HepG2 (cell line): Measurements from ENCODE around the gene CDC37L1. TPM values are rescaled to one million over a fixed set of nuclear protein-coding genes. Genes with fewer than 3 reads are reported as not detected.

ENCODE experiments used
- MLLT10 ChIP-seq: sonication (generic); formaldehyde crosslinking; IDR thresholded peaks from 2 replicates; pipeline ENCODE4 v1.4.0; 2020; ENCODE audit warnings: missing genetic modification reagents
- PHF5A ChIP-seq: IDR thresholded peaks from one replicate; pipeline ENCODE4 v1.6.1; 2018; ENCODE audit warnings: low read depth, missing genetic modification reagents; ENCODE audit not compliant: unreplicated experiment
- REPIN1 ChIP-seq: sonication (generic); formaldehyde crosslinking; IDR thresholded peaks from 2 replicates; pipeline ENCODE4 v1.8.0; 2022; ENCODE audit warnings: missing genetic modification reagents, low read depth, mild to moderate bottlenecking, borderline replicate concordance
- RFXAP ChIP-seq: sonication (generic); formaldehyde crosslinking; IDR thresholded peaks from 2 replicates; pipeline ENCODE4 v1.4.0; 2020; ENCODE audit warnings: missing genetic modification reagents, borderline replicate concordance
- SMAD3 ChIP-seq: sonication (generic); formaldehyde crosslinking; IDR thresholded peaks from 2 replicates; pipeline ENCODE4 v1.4.0; 2020; ENCODE audit warnings: missing genetic modification reagents
- SMARCE1 ChIP-seq: fragments of 450-650 bp; IDR thresholded peaks from 2 replicates; pipeline ENCODE4 v1.6.1; 2017; ENCODE audit warnings: borderline replicate concordance
- SUZ12 ChIP-seq: fragments of 150-350 bp; IDR thresholded peaks from 2 replicates; pipeline ENCODE4 v1.6.1; 2014; ENCODE audit warnings: low read depth, low read length
- YEATS4 ChIP-seq: sonication (generic); formaldehyde crosslinking; IDR thresholded peaks from 2 replicates; pipeline ENCODE4 v1.4.0; 2020; ENCODE audit warnings: missing genetic modification reagents, borderline replicate concordance
- ZNF121 ChIP-seq: sonication (generic); formaldehyde crosslinking; IDR thresholded peaks from 2 replicates; pipeline ENCODE4 v1.5.0; 2020; ENCODE audit warnings: mild to moderate bottlenecking, missing genetic modification reagents
- ZNF24 ChIP-seq: fragments of 450-650 bp; IDR thresholded peaks from 2 replicates; pipeline ENCODE4 v1.6.1; 2017; ENCODE audit warnings: antibody characterized with exemption, mild to moderate bottlenecking
- ZNF337 ChIP-seq: sonication (generic); formaldehyde crosslinking; IDR thresholded peaks from 2 replicates; pipeline ENCODE4 v1.5.1; 2020; ENCODE audit warnings: missing genetic modification reagents, low read depth, mild to moderate bottlenecking, borderline replicate concordance
- ZNF34 ChIP-seq: sonication (generic); formaldehyde crosslinking; IDR thresholded peaks from 2 replicates; pipeline ENCODE4 v1.4.0; 2020; ENCODE audit warnings: mild to moderate bottlenecking, missing genetic modification reagents, borderline replicate concordance
- polyA plus RNA-seq, 8 experiments: library from polyadenylated mRNA; depleted of rRNA in 3 of 8; stranded (reverse) in 7 of 8; unstranded in 1 of 8; fragments of >200 nt; fragmentation: Illumina TruSeq in 4 of 8; extraction: Trizol in 4 of 8; gene quantifications; 2 replicates each; pipeline versions ENCODE4 v1.2.1 to v1.2.3, GENCODE V29; 2011 to 2016; ENCODE audit warnings: low read depth in 4 of 8, missing spikeins in 1 of 8, mixed read lengths in 1 of 8; ENCODE audit not compliant: insufficient read depth in 1 of 8
- total RNA-seq, 5 experiments: library from RNA; depleted of rRNA; stranded (reverse); fragments of >200 nt; fragmentation: Illumina TruSeq; extraction: Trizol; gene quantifications; 2 replicates each; pipeline ENCODE4 v1.2.3, GENCODE V29; 2016; ENCODE audit warnings: low read depth in 1 of 5
- TF ChIP-seq, protein P1 (sequence below): sonication (generic); formaldehyde crosslinking; IDR thresholded peaks from 2 replicates; pipeline ENCODE4 v1.4.0; 2020; ENCODE audit warnings: missing genetic modification reagents
- TF ChIP-seq, protein P2 (sequence below): sonication (generic); formaldehyde crosslinking; IDR thresholded peaks from 2 replicates; pipeline ENCODE4 v1.5.0; 2020; ENCODE audit warnings: mild to moderate bottlenecking, missing genetic modification reagents, moderate library complexity
- TF ChIP-seq, protein P3 (sequence below): conservative IDR thresholded peaks from 2 replicates; pipeline ENCODE4 v1.6.1; 2018; ENCODE audit warnings: missing genetic modification reagents
- TF ChIP-seq, protein P4 (sequence below): IDR thresholded peaks from 2 replicates; pipeline ENCODE4 v1.6.1; 2016; ENCODE audit warnings: control low read depth
- TF ChIP-seq, protein P5 (sequence below): sonication (generic); formaldehyde crosslinking; IDR thresholded peaks from 2 replicates; pipeline ENCODE4 v1.8.0; 2022; ENCODE audit warnings: missing genetic modification reagents, mild to moderate bottlenecking, moderate library complexity, borderline replicate concordance

Gene CDC37L1
- total and polyA plus RNA-seq, 2 of the 13 experiments (the other 11 are each of a cell fraction or from before 2014, with no cell fraction given): 5.5 to 17.0 TPM

DNA sequence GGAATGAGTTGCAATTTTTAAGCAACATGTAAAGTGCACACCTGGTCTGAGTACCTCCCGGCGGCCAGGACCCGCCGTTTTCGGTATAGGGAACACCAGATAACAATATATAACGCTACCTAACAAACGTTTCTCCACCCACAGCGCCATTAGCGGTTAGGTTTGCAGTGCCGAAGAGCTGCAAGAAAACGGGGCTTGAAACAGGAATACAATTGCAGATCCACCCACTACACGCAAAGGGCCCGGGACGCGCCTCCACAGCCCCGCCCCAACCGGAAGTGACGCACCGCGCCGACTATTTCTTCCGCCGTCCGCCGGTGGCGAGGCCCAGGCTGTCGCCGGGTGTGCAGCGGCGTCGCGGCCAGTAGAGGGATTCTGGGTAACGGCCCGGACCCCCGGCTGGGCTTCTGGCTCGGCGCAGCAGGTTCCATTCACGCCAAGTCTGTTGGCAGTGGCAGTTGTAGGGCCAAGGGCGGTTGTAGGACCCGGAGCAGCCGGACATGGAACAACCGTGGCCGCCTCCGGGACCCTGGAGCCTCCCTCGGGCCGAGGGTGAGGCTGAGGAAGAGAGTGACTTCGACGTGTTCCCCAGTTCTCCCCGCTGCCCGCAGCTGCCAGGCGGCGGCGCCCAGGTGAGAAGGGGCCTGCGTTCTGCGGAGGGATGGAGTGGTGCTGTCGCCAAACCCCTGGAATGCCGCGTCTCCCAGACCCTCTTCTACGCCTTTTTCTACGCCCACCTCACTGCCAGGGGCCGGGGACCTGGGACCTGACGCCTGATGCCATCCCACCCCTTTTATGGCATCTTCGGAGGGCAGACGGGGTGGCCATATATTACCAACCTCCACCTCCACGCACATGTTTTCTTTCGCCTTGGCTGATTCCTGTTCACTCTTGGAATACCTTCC lies at the start of gene CDC37L1 (continued):
- TF ChIP-seq, protein P1, sequence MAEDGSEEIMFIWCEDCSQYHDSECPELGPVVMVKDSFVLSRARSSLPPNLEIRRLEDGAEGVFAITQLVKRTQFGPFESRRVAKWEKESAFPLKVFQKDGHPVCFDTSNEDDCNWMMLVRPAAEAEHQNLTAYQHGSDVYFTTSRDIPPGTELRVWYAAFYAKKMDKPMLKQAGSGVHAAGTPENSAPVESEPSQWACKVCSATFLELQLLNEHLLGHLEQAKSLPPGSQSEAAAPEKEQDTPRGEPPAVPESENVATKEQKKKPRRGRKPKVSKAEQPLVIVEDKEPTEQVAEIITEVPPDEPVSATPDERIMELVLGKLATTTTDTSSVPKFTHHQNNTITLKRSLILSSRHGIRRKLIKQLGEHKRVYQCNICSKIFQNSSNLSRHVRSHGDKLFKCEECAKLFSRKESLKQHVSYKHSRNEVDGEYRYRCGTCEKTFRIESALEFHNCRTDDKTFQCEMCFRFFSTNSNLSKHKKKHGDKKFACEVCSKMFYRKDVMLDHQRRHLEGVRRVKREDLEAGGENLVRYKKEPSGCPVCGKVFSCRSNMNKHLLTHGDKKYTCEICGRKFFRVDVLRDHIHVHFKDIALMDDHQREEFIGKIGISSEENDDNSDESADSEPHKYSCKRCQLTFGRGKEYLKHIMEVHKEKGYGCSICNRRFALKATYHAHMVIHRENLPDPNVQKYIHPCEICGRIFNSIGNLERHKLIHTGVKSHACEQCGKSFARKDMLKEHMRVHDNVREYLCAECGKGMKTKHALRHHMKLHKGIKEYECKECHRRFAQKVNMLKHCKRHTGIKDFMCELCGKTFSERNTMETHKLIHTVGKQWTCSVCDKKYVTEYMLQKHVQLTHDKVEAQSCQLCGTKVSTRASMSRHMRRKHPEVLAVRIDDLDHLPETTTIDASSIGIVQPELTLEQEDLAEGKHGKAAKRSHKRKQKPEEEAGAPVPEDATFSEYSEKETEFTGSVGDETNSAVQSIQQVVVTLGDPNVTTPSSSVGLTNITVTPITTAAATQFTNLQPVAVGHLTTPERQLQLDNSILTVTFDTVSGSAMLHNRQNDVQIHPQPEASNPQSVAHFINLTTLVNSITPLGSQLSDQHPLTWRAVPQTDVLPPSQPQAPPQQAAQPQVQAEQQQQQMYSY (CRISPR knock-in tag): peak; percentile 43; the same call in 1 of the 2 replicates
- peak; percentile 90; the same call in 1 of the 2 replicates for TF ChIP-seq ZNF34 (CRISPR knock-in tag)
- TF ChIP-seq PHF5A (CRISPR knock-in tag): peak; percentile 57
- no peak for TF ChIP-seq MLLT10
- TF ChIP-seq ZNF337: 0 out of 2 replicates have a peak, but pooled peaks have one; percentile 43
- peak; percentile 92 for TF ChIP-seq REPIN1
- peak; percentile 91 for TF ChIP-seq YEATS4
- no peak for TF ChIP-seq ZNF24
- TF ChIP-seq SMARCE1: no peak
- TF ChIP-seq, protein P2, sequence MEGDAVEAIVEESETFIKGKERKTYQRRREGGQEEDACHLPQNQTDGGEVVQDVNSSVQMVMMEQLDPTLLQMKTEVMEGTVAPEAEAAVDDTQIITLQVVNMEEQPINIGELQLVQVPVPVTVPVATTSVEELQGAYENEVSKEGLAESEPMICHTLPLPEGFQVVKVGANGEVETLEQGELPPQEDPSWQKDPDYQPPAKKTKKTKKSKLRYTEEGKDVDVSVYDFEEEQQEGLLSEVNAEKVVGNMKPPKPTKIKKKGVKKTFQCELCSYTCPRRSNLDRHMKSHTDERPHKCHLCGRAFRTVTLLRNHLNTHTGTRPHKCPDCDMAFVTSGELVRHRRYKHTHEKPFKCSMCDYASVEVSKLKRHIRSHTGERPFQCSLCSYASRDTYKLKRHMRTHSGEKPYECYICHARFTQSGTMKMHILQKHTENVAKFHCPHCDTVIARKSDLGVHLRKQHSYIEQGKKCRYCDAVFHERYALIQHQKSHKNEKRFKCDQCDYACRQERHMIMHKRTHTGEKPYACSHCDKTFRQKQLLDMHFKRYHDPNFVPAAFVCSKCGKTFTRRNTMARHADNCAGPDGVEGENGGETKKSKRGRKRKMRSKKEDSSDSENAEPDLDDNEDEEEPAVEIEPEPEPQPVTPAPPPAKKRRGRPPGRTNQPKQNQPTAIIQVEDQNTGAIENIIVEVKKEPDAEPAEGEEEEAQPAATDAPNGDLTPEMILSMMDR (CRISPR knock-in tag): peak; percentile 72
- no peak for TF ChIP-seq ZNF121 (CRISPR knock-in tag)
- TF ChIP-seq, protein P3, sequence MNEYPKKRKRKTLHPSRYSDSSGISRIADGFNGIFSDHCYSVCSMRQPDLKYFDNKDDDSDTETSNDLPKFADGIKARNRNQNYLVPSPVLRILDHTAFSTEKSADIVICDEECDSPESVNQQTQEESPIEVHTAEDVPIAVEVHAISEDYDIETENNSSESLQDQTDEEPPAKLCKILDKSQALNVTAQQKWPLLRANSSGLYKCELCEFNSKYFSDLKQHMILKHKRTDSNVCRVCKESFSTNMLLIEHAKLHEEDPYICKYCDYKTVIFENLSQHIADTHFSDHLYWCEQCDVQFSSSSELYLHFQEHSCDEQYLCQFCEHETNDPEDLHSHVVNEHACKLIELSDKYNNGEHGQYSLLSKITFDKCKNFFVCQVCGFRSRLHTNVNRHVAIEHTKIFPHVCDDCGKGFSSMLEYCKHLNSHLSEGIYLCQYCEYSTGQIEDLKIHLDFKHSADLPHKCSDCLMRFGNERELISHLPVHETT: peak; percentile 96
- 0 out of 2 replicates have a peak, but pooled peaks have one; percentile 67 for TF ChIP-seq RFXAP
- TF ChIP-seq, protein P4, sequence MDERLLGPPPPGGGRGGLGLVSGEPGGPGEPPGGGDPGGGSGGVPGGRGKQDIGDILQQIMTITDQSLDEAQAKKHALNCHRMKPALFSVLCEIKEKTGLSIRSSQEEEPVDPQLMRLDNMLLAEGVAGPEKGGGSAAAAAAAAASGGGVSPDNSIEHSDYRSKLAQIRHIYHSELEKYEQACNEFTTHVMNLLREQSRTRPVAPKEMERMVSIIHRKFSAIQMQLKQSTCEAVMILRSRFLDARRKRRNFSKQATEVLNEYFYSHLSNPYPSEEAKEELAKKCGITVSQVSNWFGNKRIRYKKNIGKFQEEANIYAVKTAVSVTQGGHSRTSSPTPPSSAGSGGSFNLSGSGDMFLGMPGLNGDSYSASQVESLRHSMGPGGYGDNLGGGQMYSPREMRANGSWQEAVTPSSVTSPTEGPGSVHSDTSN (CRISPR knock-in tag): no peak
- TF ChIP-seq, protein P5, sequence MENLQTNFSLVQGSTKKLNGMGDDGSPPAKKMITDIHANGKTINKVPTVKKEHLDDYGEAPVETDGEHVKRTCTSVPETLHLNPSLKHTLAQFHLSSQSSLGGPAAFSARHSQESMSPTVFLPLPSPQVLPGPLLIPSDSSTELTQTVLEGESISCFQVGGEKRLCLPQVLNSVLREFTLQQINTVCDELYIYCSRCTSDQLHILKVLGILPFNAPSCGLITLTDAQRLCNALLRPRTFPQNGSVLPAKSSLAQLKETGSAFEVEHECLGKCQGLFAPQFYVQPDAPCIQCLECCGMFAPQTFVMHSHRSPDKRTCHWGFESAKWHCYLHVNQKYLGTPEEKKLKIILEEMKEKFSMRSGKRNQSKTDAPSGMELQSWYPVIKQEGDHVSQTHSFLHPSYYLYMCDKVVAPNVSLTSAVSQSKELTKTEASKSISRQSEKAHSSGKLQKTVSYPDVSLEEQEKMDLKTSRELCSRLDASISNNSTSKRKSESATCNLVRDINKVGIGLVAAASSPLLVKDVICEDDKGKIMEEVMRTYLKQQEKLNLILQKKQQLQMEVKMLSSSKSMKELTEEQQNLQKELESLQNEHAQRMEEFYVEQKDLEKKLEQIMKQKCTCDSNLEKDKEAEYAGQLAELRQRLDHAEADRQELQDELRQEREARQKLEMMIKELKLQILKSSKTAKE: no peak; the same call in 1 of the 2 replicates
- TF ChIP-seq SMAD3: no peak; the same call in 1 of the 2 replicates
- no peak for TF ChIP-seq SUZ12
